ENCODE measurements around the gene TUBE1.
A peak's percentile ranks its signal among the peaks of the same experiment; 100 is the strongest.

TUBE1 gene

DNA sequence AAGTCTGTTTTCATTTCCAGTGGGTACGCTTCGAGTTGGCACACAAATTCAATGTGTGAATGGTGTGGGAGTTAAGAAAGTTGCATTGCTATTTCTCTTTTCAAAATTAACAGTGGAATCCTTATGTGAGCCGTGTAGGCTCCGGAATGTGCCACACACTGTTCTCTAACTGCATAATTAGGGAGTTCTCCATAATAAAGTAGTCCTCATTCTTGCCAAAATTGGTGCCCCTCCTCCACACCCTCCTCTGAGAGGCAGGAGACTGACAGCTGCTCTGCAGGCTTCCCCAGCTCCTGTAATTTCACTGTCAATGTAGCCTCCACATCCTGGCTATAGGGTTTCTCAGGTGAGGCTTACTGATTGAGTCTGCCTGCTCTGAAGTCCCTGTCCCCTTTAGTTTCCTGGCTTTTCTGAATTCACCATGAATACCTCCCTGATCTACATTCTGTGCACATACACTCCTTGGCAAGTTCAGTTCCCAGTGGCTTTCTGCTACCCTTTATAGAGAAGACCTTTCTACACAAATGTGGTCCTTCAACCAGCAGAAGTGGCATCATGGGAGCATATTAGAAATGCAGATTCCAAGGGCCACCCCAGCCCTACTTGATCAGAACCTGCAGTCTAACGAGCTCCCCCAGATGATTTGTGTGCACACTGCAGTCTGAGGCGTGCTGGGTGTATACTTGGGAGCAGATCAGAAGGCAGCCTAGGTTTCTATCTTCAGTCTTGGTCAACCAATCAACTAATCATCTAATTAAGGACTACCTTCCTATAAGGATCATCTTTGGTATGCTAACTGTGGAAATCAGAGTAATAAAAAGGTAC is 53.3 kb downstream of the TUBE1 start:
- DNase-seq, result no peak

DNA sequence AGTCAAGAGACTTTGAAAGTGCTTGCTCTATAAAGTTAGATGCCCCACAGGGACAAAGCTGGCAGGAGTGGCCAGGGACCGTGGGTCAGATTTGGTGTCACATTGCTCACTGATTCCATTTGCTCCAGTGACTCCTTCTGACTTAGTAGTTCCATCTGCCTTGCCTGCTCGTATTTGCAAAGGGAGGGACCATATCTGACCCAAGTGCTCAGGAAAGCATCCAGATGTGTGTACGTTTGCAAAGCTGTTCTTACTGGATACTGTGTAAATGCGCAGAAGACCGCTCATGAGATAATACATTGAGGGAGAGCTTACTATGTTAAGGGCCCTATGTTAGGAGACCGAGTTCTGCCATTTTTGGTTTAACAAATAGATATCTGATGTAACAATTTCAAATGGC is 54.6 kb downstream of the TUBE1 start:
- DNase-seq, result no peak

DNA sequence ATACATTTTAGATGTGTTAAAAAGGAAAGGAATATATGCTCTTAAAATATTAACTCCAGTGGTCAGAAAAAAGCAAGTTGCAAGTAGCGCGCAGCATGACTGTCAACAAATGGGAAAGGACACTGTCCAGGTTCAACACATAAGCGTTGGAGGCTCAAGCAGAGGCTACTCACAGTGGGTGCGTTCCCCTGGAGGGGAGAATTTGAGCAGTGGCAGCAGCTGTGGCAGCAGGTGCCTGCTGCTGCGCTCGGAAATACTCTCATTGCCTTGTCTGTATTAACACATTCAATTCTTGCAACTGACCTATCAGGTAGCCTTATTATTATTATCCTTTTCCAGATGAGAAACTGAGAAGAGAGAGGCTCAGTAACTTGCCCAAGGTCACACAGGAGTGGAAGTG is 55.3 kb downstream of the TUBE1 start:
- DNase-seq, result no peak

DNA sequence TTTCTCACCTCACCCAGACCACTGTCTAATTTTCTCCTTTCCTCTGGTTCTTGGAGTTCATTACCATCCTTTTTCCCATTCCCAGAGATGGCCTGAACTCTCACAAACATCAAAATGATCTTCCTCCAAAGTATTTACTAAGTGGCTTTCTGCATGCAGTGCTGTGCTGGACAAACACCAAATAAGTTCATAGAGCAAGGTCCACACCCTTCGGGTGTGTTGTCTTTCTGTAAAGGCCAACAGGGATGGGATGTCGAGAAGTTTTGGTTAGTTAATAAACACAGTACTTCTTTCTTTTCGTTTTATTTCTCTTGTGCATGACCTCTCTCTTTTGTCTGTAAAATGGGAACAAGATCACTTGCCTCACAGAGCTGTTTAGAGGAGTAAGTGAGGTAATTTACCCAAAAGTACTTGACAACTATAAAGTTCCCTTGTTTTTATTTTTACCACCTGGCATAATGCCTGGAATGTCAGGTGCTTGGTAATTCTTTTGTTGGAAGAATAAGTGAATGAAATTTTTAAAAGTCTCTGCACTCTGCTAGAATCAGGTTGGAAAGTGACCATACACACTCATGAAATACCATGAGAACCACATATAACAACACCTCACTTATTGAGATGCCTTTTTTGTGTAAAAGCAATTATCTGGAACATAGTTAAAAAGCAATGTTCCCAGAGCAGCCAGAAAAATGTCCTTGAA is 56.2 kb downstream of the TUBE1 start:
- no peak for DNase-seq

DNA sequence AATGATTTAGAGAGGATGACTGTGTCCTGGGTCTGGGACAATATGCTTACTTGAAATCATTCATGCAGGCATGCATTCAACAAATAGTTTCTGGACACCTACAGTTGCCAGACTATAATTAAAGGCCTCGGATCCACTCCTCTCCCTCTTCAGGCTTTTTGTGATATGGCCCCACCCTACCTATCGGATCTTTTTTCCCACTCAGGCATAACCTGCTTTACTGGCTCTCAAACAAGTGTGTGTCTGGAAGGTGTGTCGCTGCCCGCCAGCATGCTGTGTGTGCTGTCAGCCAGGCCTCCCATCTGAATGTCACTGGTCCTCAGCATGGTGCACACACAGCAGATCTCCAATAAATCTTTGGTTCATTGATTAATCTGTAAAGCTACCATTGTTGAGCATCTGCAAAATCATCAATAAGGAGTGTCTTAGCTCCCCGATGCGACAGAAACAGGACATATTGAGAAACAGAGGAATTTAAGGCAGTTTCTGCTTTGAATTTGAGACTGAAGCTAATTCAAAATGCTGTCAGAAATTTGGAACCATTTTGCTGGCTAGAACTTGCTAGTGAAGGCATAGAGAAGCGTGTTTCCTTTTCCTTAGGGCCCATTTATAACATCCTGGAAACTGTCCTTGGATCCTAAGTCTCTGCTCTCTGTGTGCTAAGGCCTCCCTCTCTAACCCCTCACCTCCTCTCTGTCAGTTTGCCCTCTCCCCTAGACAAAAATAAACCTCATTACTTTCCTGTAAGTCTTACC is 56.9 kb downstream of the TUBE1 start:
- no peak for DNase-seq

DNA sequence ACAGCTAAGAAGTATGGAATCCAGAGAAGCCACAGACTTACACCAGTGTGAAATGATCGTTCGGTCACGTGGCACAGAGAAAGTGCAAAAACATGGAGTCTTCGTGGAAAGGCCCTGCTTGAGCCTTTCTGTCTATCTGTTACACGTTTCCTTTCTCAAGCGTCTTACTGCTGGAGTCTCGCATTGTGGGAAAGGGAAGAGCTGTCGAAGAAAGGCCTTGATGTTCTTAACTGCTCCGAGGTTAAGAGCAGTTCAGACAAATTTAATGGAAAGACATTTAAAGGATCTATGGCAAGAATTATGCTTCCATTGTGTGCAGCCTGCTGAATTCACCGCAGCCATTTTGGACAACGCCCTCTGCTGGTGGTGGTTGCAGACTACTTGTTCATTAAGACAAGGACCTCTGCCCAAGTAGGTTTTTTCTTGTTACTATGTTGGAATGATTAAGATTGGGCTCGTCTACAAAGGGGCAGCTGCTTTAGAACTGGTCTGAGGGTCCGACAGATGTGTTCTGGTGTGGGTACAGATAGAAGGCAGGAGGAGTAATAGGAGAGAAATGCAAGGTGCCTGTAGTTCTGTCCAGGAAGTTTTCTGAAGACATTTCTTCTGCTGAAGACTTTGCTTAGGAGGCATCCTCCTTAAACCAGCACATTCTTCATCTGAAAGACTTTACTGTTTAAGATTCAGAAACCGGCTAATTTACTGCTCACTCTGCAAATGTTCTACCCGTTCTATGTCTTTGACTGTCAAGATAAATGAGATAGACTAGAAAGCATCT is 58.0 kb downstream of the TUBE1 start:
- DNase-seq, result peak; percentile 52

DNA sequence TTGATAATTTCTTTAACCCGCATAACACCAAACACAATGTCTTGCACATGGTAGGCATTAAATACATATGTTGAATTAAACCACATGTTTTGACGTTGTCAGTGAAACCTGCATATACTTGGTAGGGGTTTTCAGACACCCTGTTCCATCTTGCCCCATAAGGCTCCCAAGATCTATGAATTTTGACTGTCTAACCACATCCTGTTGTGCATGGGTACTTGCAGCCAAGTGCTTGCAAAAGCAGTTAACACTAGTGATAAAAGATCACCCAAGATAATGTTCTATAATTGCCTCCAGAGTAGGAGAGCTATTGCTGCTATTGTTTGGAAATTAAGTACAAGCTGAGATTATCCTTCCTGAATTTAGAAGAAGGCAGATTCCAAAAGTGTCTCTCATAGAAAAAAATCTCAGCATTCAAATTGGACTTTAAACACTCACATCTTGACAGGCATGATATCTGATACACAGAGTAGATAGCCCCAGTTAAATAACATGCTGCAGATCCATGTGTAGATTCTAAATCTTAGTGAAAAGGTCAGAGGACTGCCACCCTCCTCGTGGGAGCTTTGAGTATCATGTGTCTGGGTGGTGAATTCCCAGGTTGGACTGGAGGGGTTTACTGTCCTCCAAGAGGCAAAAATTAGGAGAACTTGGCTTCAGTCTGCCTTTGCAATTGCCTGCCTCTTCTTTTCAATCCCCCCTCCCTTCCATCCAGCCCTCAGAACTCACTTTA is 59.2 kb downstream of the TUBE1 start:
- no peak for DNase-seq

DNA sequence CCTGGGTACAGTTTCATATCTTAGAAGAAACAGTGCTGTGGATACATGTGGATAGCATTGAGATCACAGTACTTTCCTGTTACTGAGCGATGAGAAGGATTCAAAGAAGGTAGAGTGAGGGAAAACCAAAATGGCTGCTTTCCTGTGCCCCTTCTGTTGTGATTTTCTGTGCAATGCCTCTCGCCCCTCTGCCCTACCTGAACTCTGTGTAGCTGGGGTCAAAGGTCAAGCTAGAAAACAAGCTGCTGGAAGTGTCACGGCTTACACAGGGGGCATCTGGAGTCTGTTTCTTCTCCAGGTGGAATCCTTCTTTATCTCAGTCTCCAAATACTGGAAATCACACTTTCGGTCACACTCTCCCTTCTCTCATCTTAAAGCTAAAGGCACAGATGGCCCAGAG is 60.3 kb downstream of the TUBE1 start:
- DNase-seq, result no peak

DNA sequence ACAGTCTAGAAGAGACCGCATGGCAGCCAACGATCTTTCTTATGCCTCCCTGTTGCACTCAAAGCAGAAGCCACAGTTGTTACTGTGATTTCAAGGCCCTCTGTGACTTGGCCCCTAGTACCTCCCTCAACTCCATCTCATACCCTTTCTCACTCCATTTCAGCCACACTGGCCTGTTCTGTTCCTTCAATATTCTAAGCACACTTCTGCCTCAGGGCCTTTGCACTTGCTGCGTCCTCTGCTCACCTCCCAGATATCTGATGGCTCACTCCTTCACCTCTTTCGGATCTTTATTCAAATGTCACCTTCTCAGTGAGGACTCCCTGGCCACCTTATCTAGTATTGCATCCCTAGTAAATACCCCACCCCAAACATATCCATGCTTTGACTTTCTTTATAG is 62.8 kb downstream of the TUBE1 start:
- DNase-seq, result no peak

DNA sequence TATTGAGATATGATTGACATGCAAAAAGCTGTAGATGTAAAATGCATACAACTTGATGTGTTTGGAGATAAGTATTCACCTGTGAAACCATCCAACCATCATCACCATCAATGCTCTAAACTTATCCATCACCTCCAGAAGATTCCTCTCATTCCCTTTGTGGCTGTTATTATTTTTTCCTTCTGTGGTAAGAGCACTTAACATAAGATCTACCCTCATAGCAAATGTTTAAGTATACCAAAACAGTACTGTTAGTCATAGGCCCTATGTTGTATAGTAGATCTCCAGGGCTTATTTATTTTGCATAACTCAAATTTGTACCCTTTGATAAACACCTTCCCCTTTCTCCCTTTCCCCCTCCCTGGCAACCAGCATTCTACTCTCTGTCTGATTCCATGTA is 64.5 kb downstream of the TUBE1 start:
- no peak for DNase-seq

DNA sequence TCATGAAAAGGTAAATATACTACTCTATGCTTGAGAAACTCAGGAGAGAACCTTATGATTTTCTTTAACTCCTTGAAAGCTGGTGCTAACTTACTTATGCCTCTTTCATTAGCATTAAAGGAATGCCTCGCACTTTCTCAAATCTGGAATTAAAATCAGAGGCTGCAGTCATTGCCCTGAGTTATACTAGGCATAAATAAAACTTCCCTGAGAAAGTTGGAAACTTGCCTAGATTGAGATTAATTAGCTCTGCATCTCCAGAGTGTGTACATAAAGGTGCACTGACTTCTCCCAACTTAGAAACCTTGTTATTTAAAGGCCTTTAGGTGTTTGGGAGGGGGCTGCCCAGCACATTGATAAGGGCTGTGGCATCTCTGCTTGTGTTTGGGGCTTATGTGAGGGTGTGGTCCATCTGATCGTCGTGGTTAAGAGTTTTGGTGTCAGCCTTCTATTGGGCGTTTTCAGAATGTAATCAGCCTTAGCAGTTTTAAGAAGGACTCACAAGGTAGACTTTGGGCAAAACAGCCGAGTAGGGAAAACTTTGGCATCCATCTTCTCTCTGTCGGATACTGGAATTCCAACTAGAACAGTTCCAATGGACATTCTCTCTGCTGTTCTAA is 65.5 kb downstream of the TUBE1 start:
- DNase-seq, result no peak
